Activated CD4-positive, alpha-beta T cell treated with anti-CD3 and anti-CD28 coated beads for 1 hour (primary cell): ENCODE results near the gene SORBS2.
"Not testable (repeated sequence)": the region's sequence is repeated elsewhere in the genome, so short reads cannot be mapped to it uniquely, and the experiment has no call there.

ENCODE experiments used
- DNase-seq: peaks from one replicate; pipeline ENCODE4 v3.0.0-alpha.2; 2020

Gene SORBS2

GRCh38 chr4:185710487-185710995 lies 101.5 kb downstream of the SORBS2 start:
- DNase-seq = no peak

- DNase-seq = no peak
Observed at GRCh38 chr4:185709802-185710486, 102.0 kb downstream of the SORBS2 start.

GRCh38 chr4:185708348-185708747 lies 103.6 kb downstream of the SORBS2 start:
- no peak for DNase-seq

DNA sequence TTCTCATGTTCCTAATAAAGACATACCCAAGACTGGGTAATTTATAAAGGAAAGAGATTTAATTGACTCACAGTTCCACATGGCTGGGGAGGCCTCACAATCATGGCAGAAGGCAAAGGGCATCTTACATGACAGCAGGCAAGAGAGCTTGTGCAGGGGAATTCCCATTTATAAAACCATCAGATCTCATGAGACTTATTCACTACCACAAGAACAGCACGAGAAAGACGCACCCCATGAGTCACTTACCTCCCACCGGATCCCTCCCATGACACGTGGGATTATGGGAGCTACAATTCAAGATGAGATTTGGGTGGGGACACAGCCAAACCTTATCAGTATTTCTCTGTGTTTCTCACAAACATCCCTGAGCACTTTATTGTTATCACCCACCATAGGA lies 104.4 kb downstream of the SORBS2 start:
- not testable (repeated sequence) for DNase-seq

GRCh38 chr4:185702147-185702663 lies 109.8 kb downstream of the SORBS2 start:
- DNase-seq = no peak

DNA sequence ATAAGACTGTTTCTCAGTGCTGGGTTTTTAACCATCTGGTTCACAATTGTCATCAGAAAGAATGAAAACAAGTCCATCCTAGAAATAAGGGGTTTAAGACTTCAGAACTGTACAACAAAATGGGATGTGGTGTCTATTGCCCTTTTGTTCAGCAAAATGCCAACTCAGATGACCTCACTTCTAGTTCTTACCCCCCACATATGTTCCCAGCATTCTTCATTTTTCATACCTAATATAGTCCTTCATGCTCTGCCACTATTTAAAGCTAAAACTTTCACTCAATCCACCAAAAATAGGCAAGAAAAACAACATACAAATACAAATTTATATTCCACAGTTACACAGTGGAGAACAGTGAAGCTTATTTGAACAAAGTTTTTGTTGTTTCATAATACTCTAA lies 111.4 kb downstream of the SORBS2 start:
- DNase-seq = no peak

DNA sequence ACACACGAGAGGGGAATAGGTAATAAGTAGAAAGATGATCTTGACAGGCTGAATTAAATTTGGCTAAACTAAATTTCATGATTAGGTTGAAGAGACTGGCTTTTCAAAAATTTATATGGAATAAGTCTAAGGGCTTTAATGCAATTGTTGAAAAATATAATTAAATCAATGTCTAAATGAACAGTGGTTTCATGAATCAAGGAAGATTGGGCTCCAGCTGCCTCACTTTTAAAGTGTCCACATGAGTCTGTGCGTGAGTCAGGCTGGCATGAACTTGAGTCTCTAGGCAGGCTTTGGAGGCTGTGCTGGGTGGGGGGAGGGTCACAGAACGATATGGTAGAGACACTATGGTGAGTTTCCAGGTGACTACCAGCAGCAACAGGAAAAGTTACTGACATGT lies 111.9 kb downstream of the SORBS2 start:
- DNase-seq = no peak

DNA sequence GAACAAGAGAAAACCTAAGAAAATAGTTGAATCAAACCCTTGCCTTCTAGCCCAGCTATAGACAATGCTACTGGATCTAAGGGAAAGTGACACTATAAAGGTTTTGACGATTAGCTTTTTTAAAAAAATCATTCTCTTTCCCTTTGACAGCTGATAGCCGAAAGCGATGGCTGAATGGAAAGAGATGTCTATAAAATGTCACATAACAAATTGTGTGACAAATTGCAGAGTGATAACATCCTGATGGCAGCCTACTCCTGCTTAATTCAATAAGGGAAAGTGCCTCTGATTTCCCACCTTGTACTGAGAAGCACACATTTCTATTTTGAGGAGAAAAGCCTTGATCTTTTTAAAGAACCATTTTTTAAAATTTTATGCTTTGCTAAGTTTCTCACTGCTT lies 114.5 kb downstream of the SORBS2 start:
- no peak for DNase-seq

- DNase-seq = no peak
Observed at GRCh38 chr4:185695743-185696142, 116.3 kb downstream of the SORBS2 start.

DNA sequence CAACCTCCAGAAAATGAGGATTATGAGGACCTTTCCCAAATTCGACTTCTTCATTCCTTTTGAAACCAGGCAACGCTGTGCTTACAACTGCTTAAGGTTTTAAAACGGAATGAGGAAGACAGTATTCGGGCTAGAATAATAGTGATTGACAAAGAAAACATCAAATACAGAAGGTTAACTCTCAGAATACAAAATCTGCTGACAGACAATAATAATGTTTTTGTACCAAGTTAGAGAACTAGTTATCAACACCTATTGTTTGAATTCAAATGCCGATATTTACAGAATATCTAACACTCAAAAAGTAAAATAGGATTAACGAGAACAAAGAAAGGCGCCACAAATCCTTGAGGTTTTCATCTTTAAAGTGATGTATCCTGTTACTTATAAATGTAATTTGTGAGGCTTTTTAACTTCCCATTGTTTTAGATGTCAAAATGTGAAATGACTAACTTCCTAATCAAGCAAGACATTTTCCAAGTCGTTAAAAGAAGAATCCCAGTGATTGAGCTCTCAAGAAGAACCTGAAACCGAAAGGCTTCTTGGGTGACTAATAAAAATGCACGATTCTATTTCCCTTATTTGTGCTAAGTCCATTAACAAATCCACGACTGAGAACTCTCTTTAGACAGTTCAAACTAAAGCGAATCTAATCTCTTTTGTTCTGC lies 118.3 kb downstream of the SORBS2 start:
- DNase-seq = no peak

- DNase-seq = no peak
Observed at GRCh38 chr4:185689407-185689806, 122.6 kb downstream of the SORBS2 start.

GRCh38 chr4:185685804-185686203 lies 126.2 kb downstream of the SORBS2 start:
- no peak for DNase-seq

DNA sequence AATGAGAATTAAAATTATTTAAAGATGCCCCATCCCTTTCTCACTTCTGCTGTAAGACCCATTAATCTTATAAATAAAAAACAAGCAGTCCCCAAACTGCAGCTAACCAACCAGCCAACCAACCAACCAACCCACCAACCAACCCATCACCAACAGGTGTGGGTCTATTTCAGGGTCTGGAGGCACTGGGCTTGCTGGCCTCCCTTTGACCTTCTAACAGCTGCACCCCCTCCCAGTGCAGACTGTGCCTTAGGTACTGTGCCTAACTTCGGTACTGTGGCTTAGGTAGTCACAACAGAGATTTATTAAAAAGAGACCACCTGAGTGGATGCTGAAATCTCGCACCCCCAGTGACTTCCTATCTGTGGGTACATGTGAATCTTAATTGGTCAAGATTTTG lies 128.1 kb downstream of the SORBS2 start:
- no peak for DNase-seq

DNA sequence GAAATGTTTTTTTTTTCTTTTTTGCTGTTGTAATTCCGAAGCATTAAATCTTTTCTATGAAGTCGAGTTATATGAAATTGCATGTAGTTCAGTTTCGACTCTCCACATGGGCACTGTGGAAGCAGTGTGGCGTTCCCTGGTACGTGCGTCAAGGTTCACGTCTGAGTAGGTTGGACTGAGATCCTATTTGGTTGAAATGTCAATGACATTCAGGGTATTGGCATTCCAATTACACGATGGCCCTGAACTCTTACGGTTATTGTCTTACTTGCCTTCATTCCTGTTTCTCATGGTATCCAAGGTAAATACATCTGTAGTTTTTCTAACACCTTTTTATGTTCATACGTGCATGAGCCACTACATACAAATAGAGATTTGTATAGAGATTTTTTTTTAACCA lies 128.8 kb downstream of the SORBS2 start:
- no peak for DNase-seq

- no peak for DNase-seq
Observed at GRCh38 chr4:185682236-185682635, 129.8 kb downstream of the SORBS2 start.

DNA sequence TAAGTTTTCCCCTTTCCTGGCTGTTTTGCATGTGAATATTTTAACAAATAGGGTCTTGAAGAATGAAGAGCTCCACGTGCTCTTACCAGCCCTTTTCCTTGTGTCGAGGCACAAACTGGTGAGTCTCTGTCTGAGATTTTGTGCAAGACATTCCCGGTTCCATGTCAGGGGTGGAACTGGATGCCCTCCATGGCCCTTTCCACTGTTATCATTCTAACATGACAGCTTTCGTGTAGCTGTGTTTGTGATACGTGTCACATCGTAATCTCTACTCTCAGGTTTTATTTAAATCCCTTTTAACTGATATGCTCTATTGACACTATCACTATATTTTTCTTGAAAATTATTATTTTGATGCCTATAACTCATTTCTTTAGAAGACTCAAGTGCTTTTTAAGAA lies 130.4 kb downstream of the SORBS2 start:
- no peak for DNase-seq

DNA sequence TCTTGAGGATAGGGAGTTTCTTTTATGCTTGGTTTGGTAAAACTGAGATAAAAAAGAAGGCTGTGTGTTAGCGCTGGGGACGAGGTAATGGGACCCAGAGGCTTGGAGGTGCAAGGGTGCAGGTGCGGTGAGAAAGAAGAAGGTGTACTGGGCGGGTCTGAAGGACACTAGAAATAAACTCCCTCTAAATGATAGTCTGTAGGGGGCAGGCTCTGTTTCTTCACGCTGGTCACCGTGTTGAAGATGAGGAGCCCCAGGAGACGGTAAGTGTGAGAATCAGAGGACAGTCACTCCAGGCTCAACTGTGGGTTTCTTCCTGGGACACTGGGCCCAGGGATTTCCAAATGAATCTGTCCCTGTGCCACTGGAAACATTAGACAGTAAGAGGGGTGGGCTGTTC lies 131.4 kb downstream of the SORBS2 start:
- no peak for DNase-seq

- no peak for DNase-seq
Observed at GRCh38 chr4:185679523-185679922, 132.5 kb downstream of the SORBS2 start.

- DNase-seq = no peak
Observed at GRCh38 chr4:185677637-185678314, 134.2 kb downstream of the SORBS2 start.

DNA sequence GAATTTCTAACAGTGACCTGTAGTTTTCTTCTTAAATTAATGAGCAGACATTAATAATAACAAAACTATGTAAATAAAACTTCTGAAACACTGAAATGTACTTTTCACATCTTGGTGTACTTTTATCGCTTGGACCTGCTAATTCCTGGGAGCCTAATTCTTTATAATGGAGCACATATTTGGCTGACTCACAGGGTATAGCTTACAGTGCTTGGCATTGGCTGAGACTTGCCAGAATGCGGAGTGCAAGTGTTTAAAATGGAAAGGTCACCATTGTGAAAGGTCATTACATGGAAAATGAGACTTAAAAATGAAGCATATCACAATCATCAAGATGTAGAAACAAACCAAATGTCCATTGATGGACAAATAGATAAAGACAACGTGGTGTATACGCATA lies 139.4 kb downstream of the SORBS2 start:
- no peak for DNase-seq

- DNase-seq = no peak
Observed at GRCh38 chr4:185672151-185672550, 139.8 kb downstream of the SORBS2 start.

DNA sequence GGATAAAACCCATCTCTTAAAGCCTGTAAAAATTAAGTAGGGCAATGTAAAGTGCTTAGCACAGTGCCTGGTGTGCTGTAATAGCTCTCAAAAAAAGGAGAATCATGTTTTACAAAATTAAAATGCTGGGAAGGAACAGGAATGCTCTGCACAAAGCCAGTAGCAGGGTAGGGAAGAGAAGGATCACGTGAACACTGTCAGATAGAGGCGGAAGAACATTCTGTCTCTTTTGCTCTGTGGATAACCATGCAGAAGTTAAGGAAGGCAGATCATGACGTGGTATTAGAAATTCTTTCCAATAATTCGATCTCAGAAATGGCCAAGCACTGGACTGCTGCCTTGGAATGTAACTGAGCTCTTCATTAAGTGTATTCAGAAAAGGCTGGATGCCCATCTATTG lies 140.5 kb downstream of the SORBS2 start:
- no peak for DNase-seq

GRCh38 chr4:185671066-185671465 lies 140.9 kb downstream of the SORBS2 start:
- no peak for DNase-seq

DNA sequence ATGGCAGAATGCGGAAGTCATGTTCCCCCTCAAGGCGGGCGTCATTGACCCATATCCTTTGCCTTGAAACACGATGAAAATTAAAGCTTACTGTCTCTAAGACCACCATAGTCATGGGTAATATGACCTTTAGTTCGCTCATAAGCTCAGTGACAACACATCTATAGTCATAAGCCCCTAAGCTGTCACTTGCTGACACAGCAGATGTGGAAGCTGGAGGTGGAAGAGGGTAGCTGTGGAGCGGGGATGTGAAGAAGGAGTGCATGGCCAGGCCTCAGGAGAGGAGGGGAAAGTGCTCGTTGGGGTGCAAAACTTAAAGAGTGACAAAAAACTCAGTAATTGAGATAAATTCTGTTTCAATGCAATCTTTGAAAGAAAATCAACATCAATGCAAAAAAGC lies 142.7 kb downstream of the SORBS2 start:
- no peak for DNase-seq
